ENCODE data around the gene SMAD6. TPM values are rescaled to one million over a fixed set of nuclear protein-coding genes. Genes with fewer than 3 reads are reported as not detected.

SMAD6 gene
- total RNA-seq, 1 donor from 2014 or later: 2.7 TPM

GRCh38 chr15:66670175-66670574 lies 31.9 kb upstream of the SMAD6 start:
- Histone ChIP-seq H3K4me2 (ENCODE audit: low read length) (no peak overlapping the region), H3K4me3 (ENCODE audit: insufficient read depth, low read depth, low read length) (no peak overlapping the region), H3K27me3 (ENCODE audit: insufficient read depth, low read length) (no peaks in the 10 kb centered on the region), H4K20me1 (ENCODE audit: insufficient read depth, low read length) (no peaks in the 10 kb centered on the region), H3K4me1 (ENCODE audit: insufficient read depth, low read length) (no peaks in the 10 kb centered on the region), H3K36me3 (ENCODE audit: insufficient read depth, low read length) (no peaks in the 10 kb centered on the region), H3K79me2 (ENCODE audit: insufficient read depth, low read length) (no peaks in the 10 kb centered on the region), H3K9me3 (ENCODE audit: insufficient read depth, low read depth, low read length) (no peaks in the 10 kb centered on the region), H3K27ac (ENCODE audit: low read depth, low read length) (no peak overlapping the region), H2AFZ (ENCODE audit: low read depth, low read length) (peak overlapping the region; percentile 10), H3K9ac (ENCODE audit: low read length) (no peak overlapping the region)
- Mint-ChIP-seq H3K9me3 (ENCODE audit: unreplicated experiment) (peaks cover 3% of the 10 kb centered on the region), H3K27me3 (ENCODE audit: low read depth, unreplicated experiment) (peaks cover 11% of the 10 kb centered on the region), H3K36me3 (ENCODE audit: low read depth, unreplicated experiment) (peaks cover 2% of the 10 kb centered on the region), H3K4me3 (ENCODE audit: unreplicated experiment) (no peak overlapping the region), H3K27ac (ENCODE audit: unreplicated experiment) (no peak overlapping the region), H3K4me1 (ENCODE audit: low read depth, unreplicated experiment) (peaks cover 7% of the 10 kb centered on the region)
- TF ChIP-seq EZH2 (IDR thresholded peaks at IDR 0.05; ENCODE audit: insufficient read depth, low read length): no peak
- TF ChIP-seq CTCF (IDR thresholded peaks at IDR 0.05; ENCODE audit: insufficient read depth, low read depth, low read length): no peak
- no peak for DNase-seq (ENCODE audit: low read depth)
- no peak for FAIRE-seq

GRCh38 chr15:66670762-66671580 lies 31.1 kb upstream of the SMAD6 start:
- Mint-ChIP-seq H3K9me3 (ENCODE audit: unreplicated experiment) (peaks cover 3% of the 10 kb centered on the region), H3K4me1 (ENCODE audit: low read depth, unreplicated experiment) (peaks cover 7% of the 10 kb centered on the region), H3K36me3 (ENCODE audit: low read depth, unreplicated experiment) (peaks cover 2% of the 10 kb centered on the region), H3K27me3 (ENCODE audit: low read depth, unreplicated experiment) (peaks cover 11% of the 10 kb centered on the region), H3K27ac (ENCODE audit: unreplicated experiment) (no peak overlapping the region), H3K4me3 (ENCODE audit: unreplicated experiment) (no peak overlapping the region)
- no peak for DNase-seq (ENCODE audit: low read depth)
- no peak overlapping the region for H3K4me3 ChIP-seq (ENCODE audit: insufficient read depth, low read depth, low read length)
- no peaks in the 10 kb centered on the region for H3K36me3 ChIP-seq (ENCODE audit: insufficient read depth, low read length)
- no peak overlapping the region for H2AFZ ChIP-seq (ENCODE audit: low read depth, low read length)
- TF ChIP-seq CTCF (IDR thresholded peaks at IDR 0.05; ENCODE audit: insufficient read depth, low read depth, low read length): no peak
- no peak for TF ChIP-seq EZH2 (IDR thresholded peaks at IDR 0.05; ENCODE audit: insufficient read depth, low read length)
- no peak for FAIRE-seq
- no peak overlapping the region for H3K27ac ChIP-seq (ENCODE audit: low read depth, low read length)
- H3K4me1 ChIP-seq (ENCODE audit: insufficient read depth, low read length): no peaks in the 10 kb centered on the region
- H3K9ac ChIP-seq (ENCODE audit: low read length): no peak overlapping the region
- no peaks in the 10 kb centered on the region for H3K27me3 ChIP-seq (ENCODE audit: insufficient read depth, low read length)
- no peaks in the 10 kb centered on the region for H3K79me2 ChIP-seq (ENCODE audit: insufficient read depth, low read length)
- H4K20me1 ChIP-seq (ENCODE audit: insufficient read depth, low read length): no peaks in the 10 kb centered on the region
- no peak overlapping the region for H3K4me2 ChIP-seq (ENCODE audit: low read length)
- H3K9me3 ChIP-seq (ENCODE audit: insufficient read depth, low read depth, low read length): no peaks in the 10 kb centered on the region

- peaks cover 7% of the 10 kb centered on the region for H3K4me1 Mint-ChIP-seq (ENCODE audit: low read depth, unreplicated experiment)
- no peaks in the 10 kb centered on the region for H3K36me3 ChIP-seq (ENCODE audit: insufficient read depth, low read length)
- FAIRE-seq (no peak), DNase-seq (ENCODE audit: low read depth) (no peak)
- H3K9me3 ChIP-seq (ENCODE audit: insufficient read depth, low read depth, low read length): no peaks in the 10 kb centered on the region
- peak overlapping the region; percentile 20 for H3K27ac Mint-ChIP-seq (ENCODE audit: unreplicated experiment)
- no peak overlapping the region for H3K27ac ChIP-seq (ENCODE audit: low read depth, low read length)
- H3K4me3 ChIP-seq (ENCODE audit: insufficient read depth, low read depth, low read length): no peak overlapping the region
- H3K27me3 Mint-ChIP-seq (ENCODE audit: low read depth, unreplicated experiment): peaks cover 17% of the 10 kb centered on the region
- no peaks in the 10 kb centered on the region for H4K20me1 ChIP-seq (ENCODE audit: insufficient read depth, low read length)
- H2AFZ ChIP-seq (ENCODE audit: low read depth, low read length): peak overlapping the region; percentile 26
- no peaks in the 10 kb centered on the region for H3K27me3 ChIP-seq (ENCODE audit: insufficient read depth, low read length)
- H3K36me3 Mint-ChIP-seq (ENCODE audit: low read depth, unreplicated experiment): peaks cover 4% of the 10 kb centered on the region
- no peak overlapping the region for H3K4me2 ChIP-seq (ENCODE audit: low read length)
- no peaks in the 10 kb centered on the region for H3K79me2 ChIP-seq (ENCODE audit: insufficient read depth, low read length)
- H3K9ac ChIP-seq (ENCODE audit: low read length): no peak overlapping the region
- no peaks in the 10 kb centered on the region for H3K4me1 ChIP-seq (ENCODE audit: insufficient read depth, low read length)
- peaks cover 1% of the 10 kb centered on the region for H3K9me3 Mint-ChIP-seq (ENCODE audit: unreplicated experiment)
- TF ChIP-seq CTCF (IDR thresholded peaks at IDR 0.05; ENCODE audit: insufficient read depth, low read depth, low read length) (no peak), EZH2 (IDR thresholded peaks at IDR 0.05; ENCODE audit: insufficient read depth, low read length) (no peak)
- no peak overlapping the region for H3K4me3 Mint-ChIP-seq (ENCODE audit: unreplicated experiment)
These were observed 29.2 kb upstream of the SMAD6 start for GRCh38 chr15:66672867-66673266.

Data from astrocyte (in vitro differentiated cells and primary cell).